GM21528 (cell line): ENCODE results near the gene RFTN1.
A peak's percentile ranks its signal among the peaks of the same experiment; 100 is the strongest.

ENCODE experiments used
- ATAC-seq: cut with Tn5 transposase; IDR thresholded peaks from one replicate; pipeline ENCODE4 v1.9.1; 2021; ENCODE audit warnings: mild to moderate bottlenecking, moderate library complexity; ENCODE audit not compliant: unreplicated experiment, low FRiP score

RFTN1 gene

DNA sequence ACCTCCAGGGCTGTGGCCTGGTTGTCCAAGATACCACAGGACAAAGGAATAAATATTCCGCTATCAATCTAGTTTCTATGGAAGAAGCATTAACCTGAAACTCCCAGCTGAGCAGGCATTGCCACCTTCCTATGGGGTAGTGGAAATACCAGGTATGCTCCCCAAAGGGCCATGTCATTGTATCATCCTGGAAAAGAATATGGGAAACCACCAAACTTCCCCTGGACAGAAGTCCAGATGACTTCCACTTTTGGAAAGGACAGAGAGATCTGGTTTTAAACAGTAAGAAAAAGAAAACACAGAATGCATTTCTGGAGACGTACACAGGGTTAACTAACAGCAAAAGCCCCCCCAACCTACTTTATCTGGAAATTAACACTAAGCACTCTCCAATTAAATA, 100.2 kb downstream of the RFTN1 start:
- no peak for ATAC-seq

DNA sequence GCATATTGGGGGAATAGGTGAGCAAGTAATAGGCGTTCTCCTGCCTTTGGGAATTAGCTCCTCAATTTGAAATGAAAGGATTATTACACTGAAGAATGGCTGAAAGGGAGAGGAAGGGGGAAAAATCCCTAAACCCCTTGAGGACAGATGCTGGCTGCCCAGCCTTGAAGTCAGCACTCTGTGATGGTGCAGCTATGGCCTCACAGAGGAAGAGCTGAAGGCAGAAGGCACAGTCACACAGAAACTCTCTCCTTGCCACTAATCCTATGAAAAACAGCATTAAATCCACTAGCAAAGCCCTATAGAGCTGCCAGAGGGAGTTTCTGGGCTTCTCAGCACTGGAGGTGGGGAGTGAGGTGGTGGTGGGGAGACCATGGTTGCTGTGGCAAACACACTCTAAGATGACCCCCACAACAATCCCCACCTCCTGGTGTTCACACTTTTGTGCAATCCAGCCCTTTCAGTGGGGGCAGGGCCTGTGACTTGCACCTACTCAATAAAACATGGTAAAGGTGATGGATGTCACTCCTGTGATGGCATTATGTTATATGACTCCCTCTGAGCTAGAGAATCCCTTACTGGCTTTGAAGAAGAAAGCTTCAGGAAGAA, 101.2 kb downstream of the RFTN1 start:
- ATAC-seq, result no peak

DNA sequence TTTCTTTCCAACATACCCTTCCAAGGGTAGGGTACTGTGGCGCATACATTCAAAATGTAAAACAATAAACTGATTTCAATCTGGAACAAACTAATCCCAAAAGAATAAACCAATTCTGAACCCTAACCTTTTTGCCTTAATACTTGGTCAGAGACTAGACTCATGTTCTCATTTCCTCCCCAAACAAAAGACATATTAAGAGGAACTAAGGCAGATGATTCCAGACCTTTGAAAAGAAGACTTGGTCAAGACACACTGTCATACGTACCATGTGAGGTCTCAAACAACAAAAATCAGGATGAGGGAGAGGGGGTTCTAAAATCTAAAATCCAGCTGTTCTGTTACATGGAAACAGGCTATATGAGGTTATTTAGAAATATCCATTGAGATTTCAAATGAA, 102.1 kb downstream of the RFTN1 start:
- no peak for ATAC-seq

DNA sequence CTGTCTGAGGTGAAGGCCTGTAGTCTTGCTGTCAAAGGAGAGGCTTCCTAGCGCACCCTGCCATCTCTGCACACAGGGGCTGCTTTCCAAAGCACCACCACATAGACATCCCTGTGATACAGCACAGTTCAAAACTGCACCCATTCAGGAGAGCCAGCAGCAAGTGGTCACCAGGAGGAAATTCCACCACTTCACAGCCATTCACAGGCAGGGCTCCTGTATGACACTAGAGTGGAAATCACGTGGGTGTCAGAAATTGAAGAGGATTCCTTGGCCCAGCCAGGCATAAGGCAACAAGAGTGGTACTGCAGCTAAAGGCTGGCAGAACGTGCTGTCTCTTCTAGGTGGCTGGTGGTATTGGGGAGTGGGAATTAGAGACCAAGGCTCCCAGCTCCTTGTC, 102.8 kb downstream of the RFTN1 start:
- no peak for ATAC-seq

DNA sequence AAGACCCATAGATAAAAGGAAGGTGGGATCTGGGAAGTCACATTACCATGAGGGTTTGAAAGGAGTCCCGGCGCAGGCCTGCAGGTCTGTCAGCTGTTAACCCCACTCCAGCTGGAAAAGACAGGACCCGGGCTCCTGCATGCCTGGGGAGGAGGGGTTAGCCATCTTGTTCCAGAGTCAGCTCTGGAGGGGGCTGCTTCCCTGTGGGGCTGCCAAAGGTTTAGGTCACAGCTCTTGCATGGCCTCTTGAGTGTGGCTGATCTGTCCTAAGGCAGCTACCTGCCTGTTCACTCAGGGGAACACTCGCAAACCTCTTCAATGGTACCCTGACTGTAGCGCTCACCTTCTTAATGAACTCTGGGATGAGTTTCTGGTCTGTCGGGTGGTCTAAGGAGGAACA, 104.5 kb downstream of the RFTN1 start:
- no peak for ATAC-seq

DNA sequence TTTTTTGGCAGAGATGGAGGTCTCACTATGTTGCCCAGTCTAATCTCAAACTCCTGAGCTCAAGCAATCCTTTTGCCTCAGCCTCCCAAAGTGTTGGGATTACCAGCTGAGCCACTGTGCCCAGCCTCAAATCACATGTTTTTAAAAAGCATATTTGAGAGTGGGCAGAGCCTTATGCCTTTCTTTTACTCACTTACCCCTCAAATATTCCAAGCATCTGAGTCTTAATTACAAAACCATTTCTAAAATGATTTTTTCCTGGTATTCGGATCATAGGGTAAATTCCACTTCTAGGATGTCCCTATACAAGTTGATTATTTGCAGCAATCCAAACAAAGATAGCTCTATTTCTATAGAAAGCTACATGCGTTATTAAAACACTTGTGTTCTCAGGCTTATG, 106.1 kb downstream of the RFTN1 start:
- ATAC-seq, result no peak

DNA sequence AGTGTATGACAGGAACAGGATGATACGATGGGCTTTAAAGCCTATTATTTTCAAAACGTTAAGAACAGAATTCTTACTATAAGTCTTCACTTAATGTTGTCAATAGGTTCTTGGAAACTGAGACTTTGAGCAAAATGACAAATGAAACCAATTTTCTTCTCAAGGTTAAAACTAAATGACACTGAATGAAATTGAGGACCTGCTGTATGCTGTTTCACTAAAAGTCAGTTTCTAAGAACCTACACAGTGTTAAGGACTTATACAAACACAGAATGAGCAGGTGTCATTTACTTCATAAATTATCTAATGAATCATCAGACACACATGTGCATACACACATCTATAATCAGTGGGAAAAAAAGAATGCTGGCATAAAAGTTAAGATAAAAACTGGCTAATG, 106.9 kb downstream of the RFTN1 start:
- peak; percentile 48 for ATAC-seq

DNA sequence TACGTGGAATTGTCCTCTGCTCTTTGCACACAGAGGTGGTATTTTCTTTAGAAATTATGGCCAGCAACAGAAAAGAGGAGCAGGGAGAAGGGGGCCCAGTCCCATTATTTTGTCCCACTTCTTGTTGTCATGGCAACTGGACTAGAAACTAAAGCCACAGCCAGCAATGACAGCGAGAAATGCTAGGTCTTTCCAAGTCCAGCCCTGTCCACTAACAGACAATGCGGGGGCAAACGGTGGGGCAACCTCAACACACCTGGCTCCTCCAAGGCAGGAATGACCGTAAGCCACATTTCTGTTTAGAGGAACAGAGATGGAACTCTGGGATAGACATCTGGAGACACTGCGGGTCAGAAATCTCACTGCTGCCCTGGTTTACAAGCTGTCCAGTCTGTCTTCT, 107.3 kb downstream of the RFTN1 start:
- no peak for ATAC-seq

DNA sequence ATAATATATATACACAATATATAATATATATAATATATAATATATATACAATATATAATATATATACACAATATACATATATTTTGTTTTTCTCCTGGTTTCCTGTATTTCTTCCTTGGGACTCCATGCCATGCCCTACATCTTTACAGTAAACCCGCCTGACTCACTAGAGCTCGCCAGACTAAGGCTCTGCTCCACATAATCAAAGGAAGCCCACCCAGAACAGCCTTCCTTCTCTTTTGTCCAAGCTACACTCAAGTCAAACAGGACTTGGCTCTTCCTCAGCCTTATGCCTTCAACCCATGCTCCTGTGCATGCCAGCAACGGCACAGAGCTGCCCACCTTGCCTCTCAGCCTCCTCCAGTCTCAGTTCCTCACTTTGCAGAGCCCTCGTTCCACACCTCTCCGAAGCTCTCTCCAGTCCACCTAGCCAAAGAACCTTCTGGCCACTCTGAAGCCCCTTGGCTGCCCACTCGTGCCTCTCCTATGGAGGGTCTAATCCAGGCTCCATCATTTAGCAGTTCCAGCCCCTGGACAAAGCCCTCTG, 109.1 kb downstream of the RFTN1 start:
- no peak for ATAC-seq

DNA sequence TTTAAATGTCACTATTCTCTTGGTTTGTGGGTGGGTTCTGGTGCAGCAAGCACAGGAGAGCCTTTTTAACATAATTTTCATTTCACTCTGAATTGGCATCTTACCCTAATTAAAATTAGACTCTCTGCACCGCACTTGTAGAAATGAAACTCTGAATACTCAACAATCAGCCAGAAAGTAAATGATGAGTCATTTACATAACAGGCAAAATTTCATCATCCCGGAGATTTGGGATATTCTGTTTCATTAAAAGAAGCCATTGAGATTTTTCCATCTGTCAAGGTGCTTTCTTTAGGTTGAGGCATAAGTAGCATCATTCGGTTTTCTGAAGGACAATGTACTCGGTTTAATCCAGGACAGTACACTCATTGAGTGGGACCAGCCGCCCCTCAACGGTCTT, 111.0 kb downstream of the RFTN1 start:
- ATAC-seq, result no peak

DNA sequence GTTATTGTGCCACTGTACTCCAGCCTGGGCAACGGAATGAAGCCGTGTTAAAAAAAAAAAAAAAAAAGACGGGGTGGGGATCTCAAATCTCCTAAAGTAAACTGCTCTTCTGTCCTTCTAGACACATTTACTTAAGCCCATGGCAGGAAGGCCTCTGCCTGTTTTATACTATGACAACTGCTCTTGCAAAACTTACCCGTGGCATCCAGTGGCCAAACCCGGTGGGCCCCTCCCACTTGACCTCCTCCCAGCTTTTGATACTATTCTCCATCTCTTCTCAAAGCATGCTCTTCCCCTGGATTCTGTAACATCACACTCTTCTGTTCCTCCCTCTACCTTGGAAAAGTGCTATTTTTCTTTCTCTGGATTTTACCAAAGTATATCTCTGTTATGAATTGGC, 112.2 kb downstream of the RFTN1 start:
- ATAC-seq, result no peak

DNA sequence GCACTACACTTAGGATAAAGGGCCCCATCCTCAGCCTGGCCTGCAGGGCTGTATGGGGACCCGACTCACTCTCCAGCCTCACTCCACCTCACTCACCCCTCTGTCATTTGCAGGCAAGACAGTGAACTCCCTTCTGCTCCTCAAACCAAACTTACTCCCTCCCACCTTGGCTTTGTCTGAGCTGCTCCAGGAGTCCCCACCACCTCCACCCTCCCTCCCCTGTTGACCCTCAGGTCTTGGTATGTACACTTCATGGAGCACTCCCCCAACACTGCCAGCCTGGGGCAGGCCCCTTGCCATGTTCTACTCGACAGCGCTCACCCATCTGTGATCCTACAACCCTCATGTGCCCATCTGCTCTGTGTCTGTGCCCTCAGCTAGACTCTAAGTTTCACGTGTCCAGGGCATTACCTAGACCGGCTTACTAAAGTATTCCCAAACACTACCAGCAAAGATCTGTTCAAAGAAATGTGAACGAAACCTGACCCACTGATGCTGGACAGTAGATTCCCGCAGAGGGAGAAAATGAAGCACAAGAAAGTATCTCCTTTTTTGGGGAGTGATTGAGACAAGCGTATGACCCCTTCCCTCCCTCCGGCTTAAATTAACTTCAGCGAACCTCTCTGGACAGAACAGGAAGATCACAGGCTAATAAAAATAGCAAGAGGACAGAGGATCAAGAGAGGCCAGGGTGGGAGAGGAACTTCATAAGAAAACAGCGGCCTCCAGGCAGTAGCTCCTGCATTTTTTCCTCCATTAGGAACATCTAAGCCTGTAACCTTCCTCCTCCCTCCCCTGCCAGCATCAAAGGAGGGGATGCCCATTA, 113.2 kb downstream of the RFTN1 start:
- no peak for ATAC-seq

DNA sequence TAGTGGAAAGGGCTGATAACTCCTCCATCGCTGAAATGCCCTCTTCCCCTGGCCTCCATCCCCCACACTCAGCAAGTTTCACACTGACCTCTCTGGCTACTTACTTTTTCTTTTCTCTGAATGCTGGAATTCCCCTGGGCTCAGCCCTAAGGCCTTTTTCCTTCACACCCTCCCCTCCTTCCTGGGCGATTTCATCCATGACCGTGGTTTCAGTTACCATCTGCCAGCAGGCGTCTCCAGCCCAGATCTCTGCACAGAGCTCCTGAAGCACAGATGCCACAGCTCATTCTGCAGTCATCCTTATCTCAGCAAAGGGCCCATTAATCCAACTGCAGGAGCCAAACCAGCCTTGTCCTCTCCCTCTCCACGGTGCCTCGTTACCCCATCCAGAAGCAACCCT, 114.0 kb downstream of the RFTN1 start:
- no peak for ATAC-seq

DNA sequence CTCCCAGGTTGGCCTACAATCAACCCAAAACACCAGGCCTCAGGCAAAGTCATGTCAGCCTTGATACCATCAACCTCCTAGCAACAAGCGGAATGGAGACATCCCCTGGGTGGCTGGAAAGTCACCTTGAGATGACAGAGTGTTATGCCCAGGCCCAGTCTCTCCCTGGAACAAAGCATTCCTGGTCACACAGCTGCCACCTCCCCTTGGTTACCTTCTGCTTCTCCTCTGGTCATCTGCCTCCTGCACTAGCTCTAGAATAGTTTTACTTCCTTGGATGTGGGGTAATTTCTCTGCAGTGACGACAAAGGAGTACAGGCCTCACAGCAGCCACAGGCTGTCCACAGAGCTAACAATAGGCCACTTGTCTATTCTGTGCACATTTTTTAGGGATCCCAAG, 114.9 kb downstream of the RFTN1 start:
- no peak for ATAC-seq

DNA sequence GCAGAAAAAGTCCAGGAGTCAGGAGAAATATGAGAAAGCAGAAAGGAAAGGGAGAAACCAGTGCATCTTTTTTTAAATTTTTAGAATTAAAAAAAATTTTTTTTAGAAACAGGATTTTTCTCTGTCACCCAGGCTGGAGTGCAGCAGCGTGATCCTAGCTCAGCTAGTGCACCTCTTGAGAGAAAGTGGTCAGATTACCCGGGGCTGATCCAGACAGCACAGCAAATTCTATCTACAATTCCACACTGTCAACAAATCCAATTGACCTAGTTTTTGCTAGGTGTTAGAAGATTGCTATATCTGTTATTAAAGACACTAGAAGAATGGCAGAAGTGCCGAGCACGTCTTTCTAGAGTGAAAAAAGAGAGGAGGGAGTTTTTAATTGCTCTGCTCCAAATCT, 117.3 kb downstream of the RFTN1 start:
- ATAC-seq, result no peak

DNA sequence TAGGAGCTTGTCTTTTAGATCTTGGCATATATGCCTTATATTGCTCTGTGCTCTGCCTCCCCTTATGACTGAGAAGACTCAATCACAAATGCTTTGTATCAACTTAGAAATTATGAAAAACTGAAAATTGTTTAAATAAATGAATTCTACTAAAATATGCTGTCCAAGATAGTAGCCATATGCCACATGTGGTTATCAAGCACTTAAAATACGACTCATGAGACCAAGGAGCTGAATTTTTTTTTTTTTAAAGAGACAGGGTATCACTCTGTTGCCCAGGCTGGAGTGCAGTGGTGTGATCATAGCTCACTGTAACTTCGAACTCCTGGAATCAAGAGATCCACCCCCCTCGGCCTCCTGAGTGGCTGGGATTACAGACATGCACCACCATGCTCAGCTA, 118.3 kb downstream of the RFTN1 start:
- ATAC-seq, result no peak

DNA sequence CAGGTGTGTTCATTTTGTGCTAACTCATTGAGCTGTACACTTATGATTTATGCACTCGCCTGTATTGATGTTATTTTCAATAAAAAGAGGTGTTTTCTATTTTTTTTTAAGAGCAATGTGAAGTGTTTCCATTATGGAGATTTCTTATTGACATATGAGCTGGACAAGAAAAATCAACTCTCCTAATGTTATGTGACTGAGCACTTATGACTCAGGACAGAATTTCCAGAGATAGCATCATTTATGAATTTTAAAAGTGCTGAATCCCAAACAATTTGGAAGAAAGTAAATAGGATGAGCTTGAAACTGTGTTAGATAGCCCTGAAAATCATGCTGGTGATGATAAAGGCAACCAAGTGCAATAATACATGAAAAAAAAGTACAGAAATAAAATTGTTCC, 118.9 kb downstream of the RFTN1 start:
- ATAC-seq, result no peak

DNA sequence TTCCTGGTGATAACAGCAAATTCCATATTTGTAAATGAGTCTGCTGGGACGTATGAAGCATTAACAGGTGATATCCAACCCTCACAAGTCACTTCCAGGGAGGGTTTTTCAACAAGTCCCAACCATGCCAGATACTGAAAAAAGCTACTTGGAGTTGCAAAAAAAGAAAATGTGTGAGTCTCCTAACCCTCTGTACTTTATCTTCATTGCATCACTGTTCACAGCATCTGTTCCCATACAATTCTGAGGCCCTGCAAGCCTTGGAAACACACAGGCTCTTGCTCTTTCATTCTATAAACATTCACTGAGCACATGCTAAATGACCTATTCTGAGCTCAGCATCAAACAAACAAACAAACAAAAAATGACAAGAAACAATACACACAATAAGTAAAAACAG, 120.8 kb downstream of the RFTN1 start:
- no peak for ATAC-seq

DNA sequence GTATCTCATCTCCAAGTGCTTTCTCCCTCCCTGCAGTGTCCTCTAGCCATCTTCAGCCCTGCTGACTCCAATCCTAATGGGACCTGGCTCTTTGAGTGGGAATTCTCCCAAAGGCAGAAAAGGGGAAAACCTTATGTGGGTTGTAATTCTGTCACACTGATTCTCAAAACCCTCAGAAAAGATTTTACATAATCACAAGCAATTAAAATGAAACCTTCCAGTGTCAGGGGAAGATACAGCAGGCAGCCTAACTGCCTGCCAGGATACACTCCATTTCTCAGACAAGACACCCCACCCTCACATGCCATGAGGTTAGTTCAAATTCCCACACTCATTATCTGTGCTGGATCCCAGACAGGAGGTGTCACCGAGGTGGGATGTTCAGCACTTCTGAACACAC, 121.4 kb downstream of the RFTN1 start:
- no peak for ATAC-seq

DNA sequence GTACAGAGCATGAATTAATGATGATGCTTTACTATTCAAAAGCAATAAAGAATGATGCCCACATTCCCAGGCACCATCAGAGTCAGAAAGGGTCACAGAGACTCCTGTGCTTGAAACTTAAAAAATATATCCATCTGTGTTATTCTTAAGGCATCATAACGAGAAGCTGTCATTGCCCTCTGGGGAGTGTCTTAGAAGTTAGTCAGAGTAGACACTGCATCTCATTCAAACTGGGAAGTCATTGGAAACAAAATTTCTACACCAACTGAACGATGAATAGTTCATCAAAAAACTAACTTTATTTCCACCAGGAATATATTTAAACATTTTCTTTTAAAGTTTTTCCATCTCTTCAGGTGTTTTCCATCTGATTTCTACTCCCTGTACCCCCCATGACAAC, 122.9 kb downstream of the RFTN1 start:
- ATAC-seq, result no peak

DNA sequence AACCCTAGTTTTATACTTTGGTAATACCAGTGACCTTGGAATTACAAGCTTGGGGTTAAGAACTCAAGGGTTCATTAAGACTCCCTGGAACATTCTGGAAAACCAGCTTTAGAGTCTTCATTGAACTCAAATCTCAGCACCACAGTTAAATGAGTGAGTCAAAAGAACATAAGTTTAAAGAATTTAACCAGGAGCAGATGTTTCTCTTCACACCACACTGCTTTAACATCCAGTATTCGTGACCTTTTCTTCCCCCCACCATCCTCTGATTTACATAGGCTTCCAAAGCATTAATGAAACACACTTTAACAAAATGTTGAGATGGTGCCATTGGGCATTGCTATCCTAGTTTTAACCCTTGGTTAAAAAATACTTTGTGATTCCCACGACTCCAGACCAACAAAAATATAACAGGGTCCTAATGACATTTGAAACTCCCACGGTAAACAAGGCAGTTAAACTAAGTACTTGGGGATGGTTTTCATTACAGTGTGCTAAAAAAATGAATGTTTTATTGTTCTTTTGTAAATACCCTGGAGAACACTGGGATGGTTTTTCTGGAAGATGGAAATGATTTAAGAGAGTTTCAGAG, 124.6 kb downstream of the RFTN1 start:
- ATAC-seq, result no peak

DNA sequence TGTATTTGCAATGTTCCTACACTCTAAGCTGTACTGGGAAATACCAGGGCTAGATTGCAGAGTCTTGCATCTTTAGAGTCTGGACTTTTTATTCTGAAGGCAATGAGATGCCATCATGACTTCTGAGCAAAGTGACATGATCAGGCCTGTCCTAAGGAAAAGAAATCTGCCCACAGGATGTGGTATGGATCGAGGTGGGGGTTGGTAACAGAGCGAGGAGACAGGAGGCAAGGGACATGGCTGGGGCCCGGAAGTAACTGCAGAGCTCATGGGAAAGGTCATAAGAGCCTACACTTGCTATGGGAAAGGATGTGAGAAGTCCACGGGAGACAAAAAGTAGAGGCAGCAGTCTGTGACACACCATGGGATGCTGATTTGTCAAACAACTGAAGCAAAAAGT, 126.9 kb downstream of the RFTN1 start:
- ATAC-seq, result no peak
